K562 (cell line): Measurements from ENCODE around the gene KLC1. TPM values are rescaled to one million over a fixed set of nuclear protein-coding genes. Genes with fewer than 3 reads are reported as not detected.

ENCODE experiments used
- ETS1 ChIP-seq: conservative IDR thresholded peaks from 2 replicates; pipeline ENCODE4 v1.6.1; 2011; ENCODE audit warnings: low read depth, mild to moderate bottlenecking, low read length; ENCODE audit not compliant: control insufficient read depth
- LEF1 ChIP-seq: fragments of 450-650 bp; IDR thresholded peaks from 2 replicates; pipeline ENCODE4 v1.6.1; 2016; ENCODE audit warnings: mild to moderate bottlenecking
- MNT ChIP-seq, 2 experiments: fragments of 450-650 bp; conservative IDR thresholded peaks; 2 replicates each; pipeline ENCODE4 v1.6.1; 2017; ENCODE audit warnings: mild to moderate bottlenecking in 2 of 2, moderate library complexity in 2 of 2
- NR3C1 ChIP-seq: sonication (generic); formaldehyde crosslinking; IDR thresholded peaks from 2 replicates; pipeline ENCODE4 v1.8.1; 2022; ENCODE audit warnings: missing genetic modification reagents
- PHB2 ChIP-seq: fragments of 450-650 bp; IDR thresholded peaks from 2 replicates; pipeline ENCODE4 v1.6.1; 2017; ENCODE audit warnings: low read depth
- POLR3G ChIP-seq: IDR thresholded peaks from 2 replicates; pipeline ENCODE4 v1.6.1; 2011; ENCODE audit not compliant: insufficient read length, insufficient replicate concordance; ENCODE audit errors: extremely low read depth
- PRMT5 ChIP-seq: sonication (generic); formaldehyde crosslinking; IDR thresholded peaks from 2 replicates; pipeline ENCODE4 v1.5.0; 2020; ENCODE audit warnings: missing genetic modification reagents
- RAD51 ChIP-seq: fragments of 450-650 bp; IDR thresholded peaks from 2 replicates; pipeline ENCODE4 v1.7.1; 2016; ENCODE audit warnings: low read depth, mild to moderate bottlenecking, borderline replicate concordance
- TCFL5 ChIP-seq: fragments of 250-450 bp; sonication (Bioruptor Pico); conservative IDR thresholded peaks from 2 replicates; pipeline ENCODE4 v1.6.1; 2021; ENCODE audit warnings: mild to moderate bottlenecking, moderate library complexity, matching md5 sums
- ZBTB40 ChIP-seq, 2 experiments: fragments of 450-650 bp in 1 of 2; sonication (generic) in 1 of 2; formaldehyde crosslinking in 1 of 2; IDR thresholded peaks; 2 replicates each; pipeline versions ENCODE4 v1.7.1 to v1.9.0; 2016 to 2022; ENCODE audit warnings: inconsistent platforms in 1 of 2, mild to moderate bottlenecking in 1 of 2, missing genetic modification reagents in 1 of 2
- ZFP30 ChIP-seq: fragments of 250-450 bp; sonication (Bioruptor Pico); IDR thresholded peaks from 2 replicates; pipeline ENCODE4 v1.8.0; 2022; ENCODE audit warnings: moderate library complexity, mild to moderate bottlenecking, inconsistent platforms, borderline replicate concordance
- ZNF217 ChIP-seq: sonication (generic); formaldehyde crosslinking; IDR thresholded peaks from 2 replicates; pipeline ENCODE4 v1.8.0; 2022; ENCODE audit warnings: mild to moderate bottlenecking, missing genetic modification reagents
- polyA plus RNA-seq, 8 experiments: library from polyadenylated mRNA; depleted of rRNA in 4 of 8; stranded (reverse) in 5 of 8; unstranded in 3 of 8; fragments of >200 nt; fragmentation: Nextera tagmentation in 2 of 8; fragmentation: Illumina TruSeq in 1 of 8; extraction: Ambion mirVana in 2 of 8; extraction: Trizol in 1 of 8; gene quantifications; 2 replicates each; pipeline versions ENCODE4 v1.2.1 to v1.2.3, GENCODE V29; 2011 to 2014; ENCODE audit warnings: inconsistent platforms in 1 of 8, missing spikeins in 1 of 8
- total RNA-seq, 7 experiments: library from RNA; depleted of rRNA in 6 of 7; stranded (reverse); fragments of >200 nt in 6 of 7; fragmentation: Illumina TruSeq in 2 of 7; extraction: Trizol in 2 of 7; gene quantifications; 2 replicates each; pipeline versions ENCODE4 v1.2.1 to v1.2.3, GENCODE V29; 2011 to 2021; ENCODE audit warnings: low replicate concordance in 1 of 7

KLC1 gene
- total and polyA plus RNA-seq, 9 of the 15 experiments (the other 6 are each of a cell fraction or from before 2014, with no cell fraction given), result 4.9 to 134 (median 54.8) TPM

- TF ChIP-seq ZNF217 (no peak), NR3C1 (no peak), POLR3G (no peak), RAD51 (peak; percentile 11; the same call in 1 of the 2 replicates), TCFL5 (CRISPR knock-in tag) (no peak), LEF1 (no peak), PRMT5 (CRISPR knock-in tag) (no peak), ZFP30 (CRISPR knock-in tag) (no peak), MNT (conservative IDR thresholded peaks at IDR 0.05) (peak; percentile 85 to 94), ETS1 (no peak; the same call in 1 of the 2 replicates), ZBTB40 (IDR thresholded peaks at IDR 0.05) (no peak), ZBTB40 (CRISPR knock-in tag; IDR thresholded peaks at IDR 0.05) (no peak), PHB2 (no peak)
These were observed 101.6 kb downstream of the KLC1 start (continued) for GRCh38 chr14:103730490-103731035.
